ENCODE measurements around the gene ZNF555. TPM values are rescaled to one million over a fixed set of nuclear protein-coding genes. Genes with fewer than 3 reads are reported as not detected.
"Not testable (repeated sequence)": the region's sequence is repeated elsewhere in the genome, so short reads cannot be mapped to it uniquely, and the experiment has no call there.

ZNF555 gene
- total RNA-seq, 4 donors from 2014 or later: 3.0 to 7.5 (median 5.3) TPM

DNA sequence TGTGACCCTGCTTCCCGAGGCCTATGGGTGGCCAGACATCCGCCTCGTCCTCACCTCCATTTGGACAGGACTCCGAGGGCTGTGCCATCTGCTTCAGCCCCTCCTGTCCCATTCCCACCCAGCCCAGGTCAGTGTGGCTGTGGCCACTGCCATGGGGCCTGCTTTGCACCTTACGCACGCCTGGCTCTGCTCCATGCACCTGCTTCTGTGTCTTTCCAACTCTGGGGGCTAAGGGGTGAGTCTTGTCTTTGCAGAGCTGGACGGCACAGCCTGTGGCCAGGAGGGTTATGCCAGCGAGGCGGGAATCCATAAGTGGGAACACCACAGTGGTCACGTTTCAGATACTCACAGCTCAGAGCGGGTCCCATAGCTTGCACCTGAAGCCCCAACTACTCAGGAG is 26.8 kb upstream of the ZNF555 start:
- DNase-seq (ENCODE audit: extremely low spot score): no peak
- peaks cover 0 to 4% (median 2%) of the 10 kb centered on the region in 4 donors for H3K4me1 ChIP-seq
- H3K9me3 ChIP-seq: no peaks in the 10 kb centered on the region
- 96% methylated on average over 9 of the region's 11 CpGs for WGBS
- H3K4me3 ChIP-seq: no peak overlapping the region
- H3K27me3 ChIP-seq: no peaks in the 10 kb centered on the region
- H3K36me3 ChIP-seq: peaks cover 3 to 56% (median 40%) of the 10 kb centered on the region in 4 donors
- TF ChIP-seq POLR2A (IDR thresholded peaks at IDR 0.05; ENCODE audit: low read depth) (no peak), EP300 (IDR thresholded peaks at IDR 0.05) (no peak), POLR2AphosphoS5 (IDR thresholded peaks at IDR 0.05) (no peak)
- TF ChIP-seq, protein P1, sequence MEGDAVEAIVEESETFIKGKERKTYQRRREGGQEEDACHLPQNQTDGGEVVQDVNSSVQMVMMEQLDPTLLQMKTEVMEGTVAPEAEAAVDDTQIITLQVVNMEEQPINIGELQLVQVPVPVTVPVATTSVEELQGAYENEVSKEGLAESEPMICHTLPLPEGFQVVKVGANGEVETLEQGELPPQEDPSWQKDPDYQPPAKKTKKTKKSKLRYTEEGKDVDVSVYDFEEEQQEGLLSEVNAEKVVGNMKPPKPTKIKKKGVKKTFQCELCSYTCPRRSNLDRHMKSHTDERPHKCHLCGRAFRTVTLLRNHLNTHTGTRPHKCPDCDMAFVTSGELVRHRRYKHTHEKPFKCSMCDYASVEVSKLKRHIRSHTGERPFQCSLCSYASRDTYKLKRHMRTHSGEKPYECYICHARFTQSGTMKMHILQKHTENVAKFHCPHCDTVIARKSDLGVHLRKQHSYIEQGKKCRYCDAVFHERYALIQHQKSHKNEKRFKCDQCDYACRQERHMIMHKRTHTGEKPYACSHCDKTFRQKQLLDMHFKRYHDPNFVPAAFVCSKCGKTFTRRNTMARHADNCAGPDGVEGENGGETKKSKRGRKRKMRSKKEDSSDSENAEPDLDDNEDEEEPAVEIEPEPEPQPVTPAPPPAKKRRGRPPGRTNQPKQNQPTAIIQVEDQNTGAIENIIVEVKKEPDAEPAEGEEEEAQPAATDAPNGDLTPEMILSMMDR (IDR thresholded peaks at IDR 0.05): no peak
- intact Hi-C loops (cut with DNase I): no loop called here
- H3K27ac ChIP-seq (replicated peaks in 1 of 4): no peak overlapping the region

DNA sequence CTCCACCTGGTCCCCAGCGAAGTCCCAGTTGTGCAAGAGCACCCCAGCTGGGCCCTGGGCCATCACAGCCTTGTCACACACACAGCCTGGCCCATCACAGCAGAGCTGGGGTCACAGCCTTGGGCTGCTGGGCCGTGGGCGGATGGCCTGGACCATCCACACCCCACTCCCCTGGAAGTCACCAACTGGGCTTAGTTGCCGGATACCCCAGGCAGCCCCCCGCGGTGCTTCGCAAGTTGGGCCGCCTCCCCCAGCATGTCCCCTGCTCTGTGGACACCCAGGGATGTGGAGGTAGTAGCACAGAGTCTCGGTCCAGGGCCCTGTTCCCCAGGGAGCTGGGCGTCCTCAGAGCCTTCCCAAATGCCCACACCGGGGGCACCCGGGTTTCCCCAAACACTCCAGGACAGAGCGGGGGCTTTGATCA is 26.1 kb upstream of the ZNF555 start:
- H3K4me1 ChIP-seq: peaks cover 0 to 7% (median 5%) of the 10 kb centered on the region in 4 donors
- no peaks in the 10 kb centered on the region for H3K9me3 ChIP-seq
- H3K36me3 ChIP-seq: peaks cover 0 to 49% (median 33%) of the 10 kb centered on the region in 4 donors
- 85% methylated on average over 2 of the region's 13 CpGs for WGBS
- TF ChIP-seq POLR2A (IDR thresholded peaks at IDR 0.05; ENCODE audit: low read depth): no peak
- TF ChIP-seq EP300 (IDR thresholded peaks at IDR 0.05): no peak
- TF ChIP-seq POLR2AphosphoS5 (IDR thresholded peaks at IDR 0.05): no peak
- TF ChIP-seq, protein P1 (IDR thresholded peaks at IDR 0.05): no peak
- no peaks in the 10 kb centered on the region for H3K27me3 ChIP-seq
- intact Hi-C loops (cut with DNase I): no loop called here
- no peak overlapping the region for H3K27ac ChIP-seq (replicated peaks in 1 of 4)
- no peak overlapping the region for H3K4me3 ChIP-seq
- DNase-seq (ENCODE audit: extremely low spot score): no peak

DNA sequence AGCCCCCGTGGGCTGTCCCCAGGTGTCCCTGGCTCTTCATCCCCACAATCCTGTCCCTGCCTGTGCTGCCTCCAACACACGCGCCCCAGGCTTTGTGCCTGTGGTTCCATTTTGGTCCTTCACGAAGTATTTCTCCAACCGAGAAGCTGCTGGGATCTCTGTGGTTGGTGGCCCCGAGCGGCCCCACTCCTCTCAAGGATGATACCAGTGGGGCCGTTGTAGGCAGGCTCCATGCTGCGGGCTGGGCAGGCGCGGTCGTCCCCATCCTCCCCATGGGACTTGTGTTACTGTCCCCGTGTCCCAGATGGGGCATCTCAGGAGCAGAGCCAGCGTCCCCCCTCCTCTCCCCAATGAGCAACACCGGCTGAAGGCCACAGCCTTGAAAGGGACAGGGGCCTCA is 25.4 kb upstream of the ZNF555 start:
- Histone ChIP-seq H3K27ac (replicated peaks in 1 of 4) (no peak overlapping the region), H3K4me1 (peaks cover 3 to 14% (median 13%) of the 10 kb centered on the region in 4 donors), H3K4me3 (no peak overlapping the region), H3K9me3 (no peaks in the 10 kb centered on the region), H3K27me3 (no peaks in the 10 kb centered on the region), H3K36me3 (peaks cover 0 to 41% (median 26%) of the 10 kb centered on the region in 4 donors)
- intact Hi-C loops (cut with DNase I): no loop called here
- 91% methylated on average over 13 of the region's 15 CpGs for WGBS
- TF ChIP-seq, protein P1 (IDR thresholded peaks at IDR 0.05): no peak
- no peak for TF ChIP-seq POLR2A (IDR thresholded peaks at IDR 0.05; ENCODE audit: low read depth)
- no peak for DNase-seq (ENCODE audit: extremely low spot score)

DNA sequence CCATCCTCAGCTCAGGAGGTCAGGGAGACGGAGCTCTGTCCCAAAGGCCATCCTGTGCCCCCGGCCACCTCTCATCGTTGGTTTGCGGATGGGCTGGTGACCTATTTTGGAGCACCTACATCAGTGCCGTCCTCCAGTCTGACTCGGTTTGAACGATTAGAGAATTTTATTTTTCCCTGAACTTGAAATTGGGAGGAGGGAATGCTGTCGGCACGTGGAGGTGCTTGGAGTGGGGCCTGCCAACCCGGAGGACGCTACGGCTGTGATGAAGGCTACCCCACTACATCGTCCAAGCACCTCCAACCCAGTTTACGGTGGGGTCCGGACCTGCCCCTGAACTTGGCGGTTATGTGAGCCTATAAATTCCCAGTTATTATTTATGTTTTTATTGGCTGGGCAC is 24.6 kb upstream of the ZNF555 start:
- H3K4me3 ChIP-seq: no peak overlapping the region
- H3K4me1 ChIP-seq: peaks cover 3 to 19% (median 18%) of the 10 kb centered on the region in 4 donors
- H3K9me3 ChIP-seq: no peaks in the 10 kb centered on the region
- peaks cover 0 to 35% (median 22%) of the 10 kb centered on the region in 4 donors for H3K36me3 ChIP-seq
- 92% methylated on average over 16 of the region's 16 CpGs for WGBS
- intact Hi-C loops (cut with DNase I): no loop called here
- no peaks in the 10 kb centered on the region for H3K27me3 ChIP-seq
- TF ChIP-seq POLR2AphosphoS5 (IDR thresholded peaks at IDR 0.05): no peak
- TF ChIP-seq EP300 (IDR thresholded peaks at IDR 0.05): no peak
- TF ChIP-seq, protein P1 (IDR thresholded peaks at IDR 0.05): no peak
- H3K27ac ChIP-seq (replicated peaks in 1 of 4): no peak overlapping the region
- no peak for DNase-seq (ENCODE audit: extremely low spot score)

DNA sequence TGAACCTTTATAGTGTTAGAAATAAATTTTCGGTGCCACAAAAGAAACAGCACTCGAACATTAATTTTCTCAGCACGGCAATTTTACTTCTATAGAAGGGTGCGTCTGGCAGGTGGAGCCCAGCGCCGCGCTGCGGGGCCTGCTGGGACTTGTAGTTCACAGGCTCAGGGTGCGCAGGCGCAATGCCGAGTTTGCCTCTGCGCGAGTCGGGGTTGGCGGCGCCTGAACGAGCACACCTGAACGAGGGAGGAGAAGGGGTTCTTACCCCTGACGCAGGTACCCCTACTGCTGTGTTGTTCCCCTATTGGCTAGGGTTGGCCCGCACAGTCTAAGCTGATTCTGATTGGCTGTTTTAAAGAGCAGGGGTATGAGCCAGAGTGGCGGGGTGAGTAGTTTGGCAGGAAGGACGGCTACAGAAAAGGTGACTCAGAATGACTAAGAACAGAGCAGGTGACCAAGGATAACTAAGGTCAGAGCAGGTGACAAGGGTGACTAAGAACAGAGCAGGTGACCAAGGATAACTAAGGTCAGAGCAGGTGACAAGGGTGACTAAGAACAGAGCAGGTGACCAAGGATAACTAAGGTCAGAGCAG is 23.9 kb upstream of the ZNF555 start:
- intact Hi-C loops (cut with DNase I); DNase-seq (ENCODE audit: extremely low spot score); H3K9me3 ChIP-seq; H3K27me3 ChIP-seq; H3K4me3 ChIP-seq; H3K27ac ChIP-seq (replicated peaks in 1 of 4): not testable (repeated sequence)
- peaks cover 0 to 28% (median 16%) of the 10 kb centered on the region in 4 donors for H3K36me3 ChIP-seq
- WGBS: 72% methylated on average over 22 of the region's 22 CpGs
- H3K4me1 ChIP-seq: peaks cover 3 to 20% (median 18%) of the 10 kb centered on the region in 4 donors

All from esophagus muscularis mucosa (tissue), 4 donors.